Measurements from ENCODE around the gene MYPOP.

MYPOP gene

GRCh38 chr19:45852145-45852750 lies 50.2 kb downstream of the MYPOP start:
- Histone ChIP-seq H3K9me3 (no peaks in the 10 kb centered on the region), H3K4me3 (ENCODE audit: low read depth in 1 of 2, low read length in 1 of 2) (no peak overlapping the region), H3K27ac (no peak overlapping the region), H3K27me3 (no peaks in the 10 kb centered on the region), H3K36me3 (peaks cover 77% of the 10 kb centered on the region), H3K4me1 (ENCODE audit: control insufficient read depth in 1 of 2, insufficient read depth in 1 of 2, low read depth in 1 of 2, low read length in 1 of 2) (no peaks in the 10 kb centered on the region)
- TF ChIP-seq CTCF (IDR thresholded peaks at IDR 0.05): no peak

GRCh38 chr19:45848922-45849321 lies 53.5 kb downstream of the MYPOP start:
- TF ChIP-seq CTCF (IDR thresholded peaks at IDR 0.05): no peak
- no peaks in the 10 kb centered on the region for H3K27me3 ChIP-seq
- peaks cover 99% of the 10 kb centered on the region for H3K36me3 ChIP-seq
- H3K27ac ChIP-seq: no peak overlapping the region
- H3K9me3 ChIP-seq: no peaks in the 10 kb centered on the region
- no peaks in the 10 kb centered on the region for H3K4me1 ChIP-seq (ENCODE audit: control insufficient read depth in 1 of 2, insufficient read depth in 1 of 2, low read depth in 1 of 2, low read length in 1 of 2)
- no peak overlapping the region for H3K4me3 ChIP-seq (ENCODE audit: low read depth in 1 of 2, low read length in 1 of 2)

- Histone ChIP-seq H3K4me3 (ENCODE audit: low read depth in 1 of 2, low read length in 1 of 2) (no peak overlapping the region), H3K9me3 (no peaks in the 10 kb centered on the region), H3K27me3 (no peaks in the 10 kb centered on the region), H3K36me3 (peaks cover 99% of the 10 kb centered on the region), H3K27ac (no peak overlapping the region), H3K4me1 (ENCODE audit: control insufficient read depth in 1 of 2, insufficient read depth in 1 of 2, low read depth in 1 of 2, low read length in 1 of 2) (no peaks in the 10 kb centered on the region)
- no peak for TF ChIP-seq CTCF (IDR thresholded peaks at IDR 0.05)
Observed at GRCh38 chr19:45847663-45848062, 54.8 kb downstream of the MYPOP start.

GRCh38 chr19:45842198-45842597 lies 60.2 kb downstream of the MYPOP start:
- Histone ChIP-seq H3K9me3 (peaks cover 3% of the 10 kb centered on the region), H3K27me3 (no peaks in the 10 kb centered on the region), H3K4me3 (ENCODE audit: low read depth in 1 of 2, low read length in 1 of 2) (no peak overlapping the region), H3K4me1 (ENCODE audit: control insufficient read depth in 1 of 2, insufficient read depth in 1 of 2, low read depth in 1 of 2, low read length in 1 of 2) (no peaks in the 10 kb centered on the region), H3K27ac (no peak overlapping the region), H3K36me3 (peaks cover 96% of the 10 kb centered on the region)
- no peak for TF ChIP-seq CTCF (IDR thresholded peaks at IDR 0.05)

Measured in neutrophil (primary cell).